HG03097 (cell line): ENCODE data around the gene DGKH.
A peak's percentile ranks its signal among the peaks of the same experiment; 100 is the strongest.

Experiments used
- ATAC-seq: cut with Tn5 transposase; IDR thresholded peaks from one replicate; pipeline ENCODE4 v1.9.1; 2021; ENCODE audit not compliant: unreplicated experiment, low FRiP score

DGKH gene

GRCh38 chr13:42271337-42272114 lies 223.1 kb downstream of the DGKH start:
- ATAC-seq, result peak; percentile 88

GRCh38 chr13:42272115-42272803 lies 223.8 kb downstream of the DGKH start, which contains the start of gene AKAP11:
Gene AKAP11, plus strand, starts transcription at chr13:42272152. Its CDS starts 14,197 bp downstream, at chr13:42286349.
- ATAC-seq, result peak; percentile 16

- ATAC-seq, result no peak
Observed at GRCh38 chr13:42272804-42273175, 224.3 kb downstream of the DGKH start.

- ATAC-seq, result no peak
Observed at GRCh38 chr13:42274386-42275097, 226.1 kb downstream of the DGKH start.

GRCh38 chr13:42275098-42275471 lies 226.6 kb downstream of the DGKH start:
- ATAC-seq, result no peak

GRCh38 chr13:42275506-42275905 lies 227.1 kb downstream of the DGKH start:
- ATAC-seq, result no peak

GRCh38 chr13:42276683-42277082 lies 228.2 kb downstream of the DGKH start:
- ATAC-seq, result no peak

GRCh38 chr13:42277618-42278276 lies 229.3 kb downstream of the DGKH start:
- no peak for ATAC-seq

GRCh38 chr13:42279080-42279479 lies 230.6 kb downstream of the DGKH start:
- no peak for ATAC-seq

GRCh38 chr13:42279986-42280385 lies 231.5 kb downstream of the DGKH start:
- no peak for ATAC-seq

GRCh38 chr13:42280537-42280936 lies 232.1 kb downstream of the DGKH start:
- no peak for ATAC-seq

- no peak for ATAC-seq
Observed at GRCh38 chr13:42283574-42283973, 235.1 kb downstream of the DGKH start.

GRCh38 chr13:42284068-42284467 lies 235.6 kb downstream of the DGKH start:
- ATAC-seq, result no peak
